RKO (cell line): ENCODE measurements around the gene BASP1.
"Not testable (repeated sequence)": the region's sequence is repeated elsewhere in the genome, so short reads cannot be mapped to it uniquely, and the experiment has no call there.

Source experiments
- DNase-seq: peaks from one replicate; pipeline ENCODE4 v3.0.0-alpha.2; 2016; ENCODE audit warnings: low spot score

The BASP1 gene

GRCh38 chr5:17191574-17191973, 25.9 kb upstream of the BASP1 start:
- not testable (repeated sequence) for DNase-seq

- no peak for DNase-seq
These were observed 25.2 kb upstream of the BASP1 start for GRCh38 chr5:17192191-17192590.

- no peak for DNase-seq
These were observed 21.4 kb upstream of the BASP1 start for GRCh38 chr5:17196024-17196423.

- DNase-seq = no peak
These were observed 20.7 kb upstream of the BASP1 start for GRCh38 chr5:17196697-17197096.

GRCh38 chr5:17203329-17204132, 13.9 kb upstream of the BASP1 start:
- DNase-seq = peak; percentile 80

- no peak for DNase-seq
These were observed 13.3 kb upstream of the BASP1 start for GRCh38 chr5:17204133-17204489.

GRCh38 chr5:17206021-17206420, 11.4 kb upstream of the BASP1 start:
- no peak for DNase-seq

- DNase-seq = no peak
These were observed 5.2 kb upstream of the BASP1 start for GRCh38 chr5:17212191-17212590.

- DNase-seq = no peak
These were observed 4.4 kb upstream of the BASP1 start for GRCh38 chr5:17212996-17213395.

GRCh38 chr5:17213938-17214337, 3.5 kb upstream of the BASP1 start:
- no peak for DNase-seq

GRCh38 chr5:17214893-17215292, 2.5 kb upstream of the BASP1 start:
- no peak for DNase-seq

GRCh38 chr5:17215361-17215760, 2.1 kb upstream of the BASP1 start:
- DNase-seq = no peak

GRCh38 chr5:17216176-17216973, 1.1 kb upstream of the BASP1 start:
- DNase-seq = peak; percentile 32

GRCh38 chr5:17216974-17217492, 398 bp upstream of the BASP1 start:
- DNase-seq = no peak

GRCh38 chr5:17218353-17219005, 1.0 kb downstream of the BASP1 start:
- DNase-seq = no peak

GRCh38 chr5:17219006-17219422, 1.6 kb downstream of the BASP1 start:
- no peak for DNase-seq

GRCh38 chr5:17219469-17219868, 2.0 kb downstream of the BASP1 start:
- DNase-seq = no peak

GRCh38 chr5:17219992-17220391, 2.6 kb downstream of the BASP1 start:
- DNase-seq = no peak

- DNase-seq = no peak
These were observed 3.0 kb downstream of the BASP1 start for GRCh38 chr5:17220469-17220868.

- no peak for DNase-seq
These were observed 4.6 kb downstream of the BASP1 start for GRCh38 chr5:17221843-17222636.

- no peak for DNase-seq
These were observed 5.2 kb downstream of the BASP1 start for GRCh38 chr5:17222664-17223063.
